Endothelial cell of umbilical vein (primary cell): Measurements from ENCODE around the gene ST6GALNAC6. TPM values are rescaled to one million over a fixed set of nuclear protein-coding genes. Genes with fewer than 3 reads are reported as not detected.

Source experiments
- BruUV-seq: library from RNA; stranded (reverse); fragments of 400-500 nt; replicated peaks from 2 replicates; lab custom pipeline; 2021; lab: Mats Ljungman, UMichigan
- CTCF ChIA-PET: fragments of 300-600, 350-600 bp; sonication (Branson Sonifier 250); formaldehyde crosslinking; loops from one replicate; lab custom pipeline; 2021; ENCODE audit warnings: antibody characterized with exemption, inconsistent platforms; lab: Charles Lee
- POLR2A ChIA-PET: fragments of 300-600, 350-600 bp; sonication (Branson Sonifier 250); formaldehyde crosslinking; loops from one replicate; lab custom pipeline; 2021; ENCODE audit warnings: antibody characterized with exemption, inconsistent platforms; lab: Charles Lee
- DNase-seq: peaks from one replicate; pipeline ENCODE4 v3.0.0-alpha.2; 2011; ENCODE audit warnings: low read depth, low spot score
- FAIRE-seq: peaks from 2 replicates; lab custom pipeline; 2011; peaks lifted over from hg19 to GRCh38; lab: Jason Lieb, UNC
- H2AFZ ChIP-seq: 2 replicates; pipeline ENCODE4 v1.6.0; 2012; ENCODE audit warnings: low read depth, low read length, control low read depth, inconsistent platforms
- H3K27ac ChIP-seq: 2 replicates; pipeline ENCODE4 v1.5.1; 2011; ENCODE audit warnings: low read depth, mild to moderate bottlenecking, control low read depth, low read length, moderate library complexity; ENCODE audit not compliant: insufficient read depth
- H3K27me3 ChIP-seq, 2 experiments: 2 replicates each; pipeline versions ENCODE4 v1.6.0 to v1.6.1; 2011; ENCODE audit warnings: low read length in 2 of 2, mixed read lengths in 1 of 2; ENCODE audit not compliant: control insufficient read depth in 2 of 2, insufficient read depth in 2 of 2
- H3K36me3 ChIP-seq, 2 experiments: 2 replicates in 1 of 2; 3 replicates in 1 of 2; pipeline ENCODE4 v1.5.1; 2011; ENCODE audit warnings: low read length in 2 of 2, mild to moderate bottlenecking in 1 of 2, moderate library complexity in 1 of 2; ENCODE audit not compliant: control insufficient read depth in 2 of 2, insufficient read depth in 2 of 2; ENCODE audit errors: extremely low read depth in 1 of 2
- H3K4me1 ChIP-seq: 3 replicates; pipeline ENCODE4 v1.5.1; 2011; ENCODE audit warnings: mild to moderate bottlenecking, low read length; ENCODE audit not compliant: control insufficient read depth, insufficient read depth; ENCODE audit errors: extremely low read depth
- H3K4me2 ChIP-seq: 2 replicates; pipeline ENCODE4 v1.6.1; 2011; ENCODE audit warnings: low read length, control low read depth, mixed read lengths; ENCODE audit not compliant: insufficient read depth
- H3K4me3 ChIP-seq, 3 experiments: fragments of 200-600 bp in 1 of 3; sonication (generic), shearing (Covaris generic) in 1 of 3; replicated peaks in 1 of 3; 2 replicates each; pipeline ENCODE4 v1.5.1; 2011 to 2016; ENCODE audit warnings: control low read depth in 3 of 3, low read length in 3 of 3, mild to moderate bottlenecking in 2 of 3, inconsistent platforms in 1 of 3, low read depth in 1 of 3, moderate library complexity in 1 of 3; ENCODE audit not compliant: insufficient read depth in 1 of 3
- H3K79me2 ChIP-seq: 2 replicates; pipeline ENCODE4 v1.6.0; 2012; ENCODE audit warnings: low read length, inconsistent platforms; ENCODE audit not compliant: control insufficient read depth, insufficient read depth
- H3K9ac ChIP-seq: replicated peaks from 2 replicates; pipeline ENCODE3; 2011; ENCODE audit warnings: low read length, control low read depth; ENCODE audit not compliant: insufficient read depth; ENCODE audit errors: extremely low read depth
- H3K9me1 ChIP-seq: replicated peaks from 3 replicates; pipeline ENCODE4 v1.6.0; 2011; ENCODE audit warnings: mild to moderate bottlenecking, low read length; ENCODE audit not compliant: control insufficient read depth, insufficient read depth; ENCODE audit errors: extremely low read depth
- H3K9me3 ChIP-seq: replicated peaks from 2 replicates; pipeline ENCODE4 v1.5.1; 2012; ENCODE audit warnings: low read length, inconsistent platforms; ENCODE audit not compliant: control insufficient read depth, insufficient read depth
- H4K20me1 ChIP-seq: replicated peaks from 2 replicates; pipeline ENCODE3; 2011; ENCODE audit warnings: mild to moderate bottlenecking, low read length; ENCODE audit not compliant: control insufficient read depth, insufficient read depth; ENCODE audit errors: extremely low read depth
- EZH2 ChIP-seq: IDR thresholded peaks from 2 replicates; pipeline ENCODE4 v1.6.1; 2012; ENCODE audit warnings: borderline replicate concordance, low read depth, mild to moderate bottlenecking, moderate library complexity, low read length, inconsistent platforms; ENCODE audit not compliant: severe bottlenecking
- FOS ChIP-seq: IDR thresholded peaks from 2 replicates; pipeline ENCODE4 v1.6.1; 2011; ENCODE audit warnings: mild to moderate bottlenecking, low read length, moderate library complexity, borderline replicate concordance; ENCODE audit not compliant: insufficient read depth
- GATA2 ChIP-seq: IDR thresholded peaks from 2 replicates; pipeline ENCODE4 v1.7.0; 2011; ENCODE audit warnings: low read depth, mild to moderate bottlenecking, moderate library complexity, mixed read lengths, low read length; ENCODE audit not compliant: insufficient read length, insufficient read depth
- JUN ChIP-seq: IDR thresholded peaks from 2 replicates; pipeline ENCODE4 v1.6.1; 2011; ENCODE audit warnings: borderline replicate concordance, low read depth; ENCODE audit not compliant: insufficient read length, insufficient read depth
- MYC ChIP-seq: IDR thresholded peaks from one replicate; pipeline ENCODE4 v1.6.1; 2011; ENCODE audit warnings: mild to moderate bottlenecking, low read depth, low read length
- POLR2A ChIP-seq: IDR thresholded peaks from 2 replicates; pipeline ENCODE4 v1.6.1; 2012; ENCODE audit warnings: low read depth, mild to moderate bottlenecking, control low read depth, low read length
- POLR2AphosphoS5 ChIP-seq: IDR thresholded peaks from 2 replicates; pipeline ENCODE4 v1.6.1; 2012; ENCODE audit warnings: low read depth, mild to moderate bottlenecking, control low read depth, low read length, moderate library complexity; ENCODE audit not compliant: insufficient read depth
- dilution Hi-C: fragments of 300-500 bp; cut with MboI; formaldehyde crosslinking; loops from one replicate; pipeline ENCODE4 v1.15.0; 2019; ENCODE audit warnings: low sequenced_read_pairs; ENCODE audit not compliant: extremely low pct_ligation_motif_present
- intact Hi-C: fragments of 100-400 bp; cut with micrococcal nuclease; formaldehyde crosslinking; loops from one replicate; pipeline ENCODE4 v1.10.0; 2022
- polyA plus RNA-seq, 4 experiments: library from polyadenylated mRNA; depleted of rRNA in 3 of 4; stranded (reverse) in 3 of 4; unstranded in 1 of 4; fragments of >200 nt; gene quantifications; 2 replicates each; pipeline versions ENCODE4 v1.2.1 to v1.2.3, GENCODE V29; 2011 to 2012; ENCODE audit warnings: missing spikeins in 1 of 4
- total RNA-seq: library from RNA; stranded (reverse); gene quantifications from 2 replicates; pipeline ENCODE4 v1.2.3, GENCODE V29; 2021
- TF ChIP-seq, protein P1 (sequence below): IDR thresholded peaks from 2 replicates; pipeline ENCODE4 v1.6.1; 2011; ENCODE audit not compliant: insufficient read depth, insufficient read length
- TF ChIP-seq, protein P2 (sequence below), 2 donors: IDR thresholded peaks; 1 replicate in 1 of 2; 2 replicates in 1 of 2; pipeline ENCODE4 v1.5.1; 2011; ENCODE audit warnings: low read length in 2 of 2, mild to moderate bottlenecking in 2 of 2, moderate library complexity in 2 of 2, control low read depth in 1 of 2, inconsistent platforms in 1 of 2, low read depth in 1 of 2; ENCODE audit not compliant: insufficient read depth in 1 of 2; ENCODE audit errors: extremely low read depth in 1 of 2

The ST6GALNAC6 gene
- total and polyA plus RNA-seq, 2 donors (not counting 3 experiments of a cell fraction or from before 2014, with no cell fraction given): 43.0 to 78.9 TPM

DNA sequence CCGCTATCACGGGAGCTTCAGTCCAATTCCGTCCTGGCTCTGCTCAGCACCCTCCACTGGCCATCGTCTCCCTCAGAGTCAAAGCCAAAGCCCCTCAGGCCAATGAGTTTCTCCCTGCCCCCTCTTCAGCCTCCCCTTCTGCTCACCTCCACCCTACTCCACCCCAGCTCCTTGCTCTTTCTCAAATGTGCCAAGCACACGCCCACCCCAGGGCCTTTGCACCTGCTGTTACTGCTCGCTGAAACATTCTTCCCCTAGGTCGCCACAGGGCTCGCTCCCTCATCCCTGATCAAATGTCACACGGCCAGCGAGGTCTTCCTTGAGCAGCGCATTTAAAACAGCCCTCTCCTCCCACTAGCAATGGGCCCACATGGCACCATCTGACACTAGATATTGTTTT is 38.6 kb downstream of the ST6GALNAC6 start:
- peaks cover 33% of the 10 kb centered on the region for H3K4me1 ChIP-seq
- H3K36me3 ChIP-seq: no peaks in the 10 kb centered on the region
- TF ChIP-seq POLR2AphosphoS5: no peak
- dilution Hi-C loops: no loop called here
- ChIA-PET POLR2A (no interaction called here), CTCF (interaction anchor here (2.7 kb wide), 1 partner anchor 9 kb away, joined by 11 read pairs; no protein-coding TSS in a partner anchor)
- FAIRE-seq (no peak), DNase-seq (no peak)
- H3K9ac ChIP-seq: no peak overlapping the region
- intact Hi-C loops: no loop called here
- H3K4me3 ChIP-seq: no peak overlapping the region
- H2AFZ ChIP-seq: no peak overlapping the region
- H3K27ac ChIP-seq: no peak overlapping the region
- no peak overlapping the region for H3K4me2 ChIP-seq
- no peaks in the 10 kb centered on the region for H3K9me1 ChIP-seq
- BruUV-seq: no TSS peak
- H4K20me1 ChIP-seq: no peaks in the 10 kb centered on the region
- H3K27me3 ChIP-seq: no peaks in the 10 kb centered on the region
- no peaks in the 10 kb centered on the region for H3K9me3 ChIP-seq
- H3K79me2 ChIP-seq: no peaks in the 10 kb centered on the region

DNA sequence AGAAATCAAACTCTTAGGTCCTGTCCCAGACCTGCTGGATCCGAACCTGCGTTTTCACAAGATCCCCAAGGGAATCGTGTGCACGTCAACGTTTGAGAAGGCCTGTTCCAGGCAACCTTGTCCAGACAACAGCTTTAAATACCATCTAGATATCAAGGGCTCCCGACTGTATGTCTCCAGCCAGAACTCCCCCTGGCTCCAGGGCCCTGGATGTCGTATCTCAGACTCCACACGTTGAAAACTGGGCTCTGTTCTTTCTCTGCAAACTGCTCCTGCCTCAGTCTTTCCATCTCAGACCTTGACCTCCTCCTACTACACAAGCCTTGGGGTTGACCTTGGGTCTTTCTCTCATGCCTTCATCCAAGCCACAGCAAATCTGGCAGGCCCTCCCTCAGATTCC is 39.1 kb downstream of the ST6GALNAC6 start:
- H3K27me3 ChIP-seq: no peaks in the 10 kb centered on the region
- DNase-seq (no peak), FAIRE-seq (no peak)
- POLR2A ChIA-PET: no interaction called here
- no peak overlapping the region for H3K4me3 ChIP-seq
- no peaks in the 10 kb centered on the region for H3K9me3 ChIP-seq
- CTCF ChIA-PET: interaction anchor here (2.7 kb wide), 1 partner anchor 9 kb away, joined by 11 read pairs; no protein-coding TSS in a partner anchor
- no peaks in the 10 kb centered on the region for H3K9me1 ChIP-seq
- dilution Hi-C loops (no loop called here), intact Hi-C loops (no loop called here)
- no peaks in the 10 kb centered on the region for H3K79me2 ChIP-seq
- no peak overlapping the region for H3K4me2 ChIP-seq
- no peak overlapping the region for H3K9ac ChIP-seq
- H4K20me1 ChIP-seq: no peaks in the 10 kb centered on the region
- H3K4me1 ChIP-seq: peaks cover 32% of the 10 kb centered on the region
- no peak overlapping the region for H2AFZ ChIP-seq
- H3K36me3 ChIP-seq: no peaks in the 10 kb centered on the region
- BruUV-seq: no TSS peak
- H3K27ac ChIP-seq: no peak overlapping the region
- TF ChIP-seq GATA2 (no peak), POLR2A (no peak), EZH2 (no peak), MYC (no peak), POLR2AphosphoS5 (no peak), FOS (no peak), JUN (no peak)
- TF ChIP-seq, protein P1, sequence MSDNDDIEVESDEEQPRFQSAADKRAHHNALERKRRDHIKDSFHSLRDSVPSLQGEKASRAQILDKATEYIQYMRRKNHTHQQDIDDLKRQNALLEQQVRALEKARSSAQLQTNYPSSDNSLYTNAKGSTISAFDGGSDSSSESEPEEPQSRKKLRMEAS: no peak
- TF ChIP-seq, protein P2, sequence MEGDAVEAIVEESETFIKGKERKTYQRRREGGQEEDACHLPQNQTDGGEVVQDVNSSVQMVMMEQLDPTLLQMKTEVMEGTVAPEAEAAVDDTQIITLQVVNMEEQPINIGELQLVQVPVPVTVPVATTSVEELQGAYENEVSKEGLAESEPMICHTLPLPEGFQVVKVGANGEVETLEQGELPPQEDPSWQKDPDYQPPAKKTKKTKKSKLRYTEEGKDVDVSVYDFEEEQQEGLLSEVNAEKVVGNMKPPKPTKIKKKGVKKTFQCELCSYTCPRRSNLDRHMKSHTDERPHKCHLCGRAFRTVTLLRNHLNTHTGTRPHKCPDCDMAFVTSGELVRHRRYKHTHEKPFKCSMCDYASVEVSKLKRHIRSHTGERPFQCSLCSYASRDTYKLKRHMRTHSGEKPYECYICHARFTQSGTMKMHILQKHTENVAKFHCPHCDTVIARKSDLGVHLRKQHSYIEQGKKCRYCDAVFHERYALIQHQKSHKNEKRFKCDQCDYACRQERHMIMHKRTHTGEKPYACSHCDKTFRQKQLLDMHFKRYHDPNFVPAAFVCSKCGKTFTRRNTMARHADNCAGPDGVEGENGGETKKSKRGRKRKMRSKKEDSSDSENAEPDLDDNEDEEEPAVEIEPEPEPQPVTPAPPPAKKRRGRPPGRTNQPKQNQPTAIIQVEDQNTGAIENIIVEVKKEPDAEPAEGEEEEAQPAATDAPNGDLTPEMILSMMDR (IDR thresholded peaks at IDR 0.05; ENCODE audit: extremely low read depth in 1 of 2, insufficient read depth in 1 of 2, low read depth in 1 of 2, low read length in 2 of 2): no peak
